HG03159 (cell line): ENCODE results near the gene EXOC3L2.
"Not testable (repeated sequence)": the region's sequence is repeated elsewhere in the genome, so short reads cannot be mapped to it uniquely, and the experiment has no call there.

Experiments used
- ATAC-seq: cut with Tn5 transposase; IDR thresholded peaks from one replicate; pipeline ENCODE4 v1.9.1; 2021; ENCODE audit warnings: mild to moderate bottlenecking, moderate library complexity; ENCODE audit not compliant: unreplicated experiment

The EXOC3L2 gene

DNA sequence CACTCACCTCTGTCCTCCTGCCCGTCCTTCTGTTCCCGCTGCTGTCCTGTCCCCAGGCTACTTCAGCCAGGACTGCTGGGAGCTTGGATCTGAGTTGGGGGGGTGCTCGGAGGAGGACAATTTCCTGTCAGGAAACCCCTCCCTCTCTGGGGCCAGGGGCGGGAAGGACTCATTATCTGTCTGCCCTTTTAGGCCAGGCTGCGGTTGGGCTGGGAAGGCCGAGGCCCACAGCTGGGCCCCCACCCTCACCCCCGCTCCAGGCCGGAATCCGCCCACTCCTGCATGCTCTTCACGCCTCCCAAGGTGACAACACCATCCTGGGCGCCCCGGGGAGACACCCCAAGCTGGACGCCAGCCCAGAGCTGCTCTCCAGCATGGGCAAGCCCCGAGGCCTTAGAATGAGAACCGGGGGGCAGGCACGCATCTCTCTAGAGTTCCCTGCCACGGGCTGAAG lies at the start of gene EXOC3L2:
TSS of gene EXOC3L2 (minus strand) at position 74 of the 454 bp plus-strand sequence. CDS start 6,362 bp downstream, outside the sequence.
- no peak for ATAC-seq

DNA sequence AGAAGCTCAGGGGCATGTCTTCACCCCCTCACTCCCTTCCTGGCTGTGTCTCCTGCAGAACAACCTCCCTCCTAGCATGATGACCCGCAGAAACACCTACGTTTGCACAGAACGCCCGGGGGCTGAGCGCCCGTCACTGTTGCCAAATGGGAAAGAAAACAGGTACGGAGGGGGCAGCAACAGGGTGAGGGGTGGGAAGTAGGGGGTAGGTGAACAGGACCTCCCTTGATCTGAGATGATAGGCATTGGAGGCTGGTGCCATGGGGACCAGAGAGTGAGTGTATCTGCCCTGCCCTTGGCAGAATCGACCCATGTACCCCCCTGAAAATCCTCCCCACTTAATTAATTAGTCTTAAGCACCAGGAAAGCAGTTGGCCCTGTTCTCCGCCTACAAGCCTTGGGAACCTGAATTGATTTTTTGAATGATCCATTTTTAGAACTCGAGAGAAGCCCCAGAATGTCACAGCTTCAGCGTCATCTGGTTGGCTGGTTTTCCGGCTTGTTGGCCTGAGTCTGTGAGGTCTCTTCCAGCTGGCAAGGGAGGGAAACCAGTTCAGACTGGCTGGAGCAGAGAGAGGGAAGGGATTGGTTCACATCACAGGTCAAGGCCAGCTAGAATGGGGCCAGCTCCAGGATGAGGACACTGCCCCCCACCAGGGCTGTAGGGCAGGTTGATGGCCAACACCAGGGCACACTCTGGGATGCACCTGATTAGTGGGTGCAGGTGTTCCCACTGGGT lies 49.3 kb upstream of the EXOC3L2 start:
- ATAC-seq = no peak

DNA sequence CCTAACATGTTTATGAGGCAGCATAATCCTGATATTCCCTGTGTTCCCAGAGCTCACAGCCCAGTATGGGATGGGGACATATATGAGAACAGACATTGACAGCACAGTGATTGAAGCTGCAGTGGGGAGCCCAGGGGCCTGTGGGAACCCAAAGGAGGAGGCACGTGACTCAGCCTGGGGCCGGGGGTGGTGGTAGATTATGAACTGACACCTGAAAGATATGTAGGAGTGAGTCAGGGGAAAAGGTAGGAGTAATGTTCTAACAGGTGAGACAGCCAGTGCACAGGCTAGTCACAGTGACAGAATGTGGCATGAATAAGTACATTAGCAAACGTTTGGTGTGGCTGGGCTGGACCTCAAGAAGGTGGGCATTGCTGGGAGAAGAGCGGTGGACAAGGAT lies 48.5 kb upstream of the EXOC3L2 start:
- ATAC-seq = no peak

DNA sequence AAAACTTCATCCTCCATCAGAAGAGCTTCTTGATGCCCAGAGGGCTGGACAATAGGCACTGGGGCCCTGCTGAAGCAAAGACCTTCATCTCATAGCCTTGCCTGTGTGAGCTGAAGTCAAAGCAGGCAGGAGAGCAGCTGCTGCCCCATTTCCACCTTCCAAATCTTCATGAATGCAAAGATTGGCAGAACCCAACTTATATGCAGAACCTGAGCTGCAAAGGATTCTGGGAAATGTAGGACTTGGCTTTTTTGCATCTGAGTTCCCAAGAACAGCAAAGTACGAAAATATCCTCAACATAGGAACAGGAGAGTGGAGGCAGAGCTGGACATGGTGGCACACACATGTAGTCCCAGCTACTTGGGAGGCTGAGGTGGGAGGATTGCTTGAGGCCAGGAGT lies 46.6 kb upstream of the EXOC3L2 start:
- no peak for ATAC-seq

- ATAC-seq = no peak
Measured at GRCh38 chr19:45290381-45290931, 45.2 kb upstream of the EXOC3L2 start.

DNA sequence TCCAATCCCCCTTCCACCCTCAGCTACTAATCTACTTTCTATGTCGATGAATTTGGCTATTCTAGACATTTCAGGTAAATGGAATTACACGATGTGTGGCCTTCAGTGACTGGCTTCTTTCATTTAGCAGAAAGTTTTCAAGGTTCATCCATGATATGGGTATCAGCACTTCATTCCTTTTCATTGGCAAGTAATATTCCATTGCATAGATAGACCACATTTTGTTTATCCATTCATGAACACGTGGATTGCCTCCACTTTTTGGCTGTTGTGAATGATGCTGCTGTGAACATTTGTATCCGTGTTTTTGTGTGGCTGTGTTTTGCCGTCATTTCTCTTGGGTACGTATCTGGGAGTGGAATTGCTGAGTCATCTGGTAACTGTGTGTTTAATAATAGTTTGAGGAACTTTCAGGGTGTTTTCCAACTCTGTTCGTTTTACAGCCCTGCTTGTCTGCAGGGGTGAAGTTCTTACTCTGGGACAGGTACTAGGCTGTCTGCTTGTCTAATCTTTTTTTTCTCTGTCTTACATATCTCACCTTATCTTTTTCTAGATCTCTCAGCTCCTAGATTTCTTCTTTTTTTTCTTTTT lies 38.3 kb upstream of the EXOC3L2 start:
- no peak for ATAC-seq

GRCh38 chr19:45280471-45280961 lies 35.3 kb upstream of the EXOC3L2 start:
- no peak for ATAC-seq

GRCh38 chr19:45279587-45280192 lies 34.5 kb upstream of the EXOC3L2 start:
- ATAC-seq = no peak

- ATAC-seq = no peak
Measured at GRCh38 chr19:45278087-45278486, 32.9 kb upstream of the EXOC3L2 start.

DNA sequence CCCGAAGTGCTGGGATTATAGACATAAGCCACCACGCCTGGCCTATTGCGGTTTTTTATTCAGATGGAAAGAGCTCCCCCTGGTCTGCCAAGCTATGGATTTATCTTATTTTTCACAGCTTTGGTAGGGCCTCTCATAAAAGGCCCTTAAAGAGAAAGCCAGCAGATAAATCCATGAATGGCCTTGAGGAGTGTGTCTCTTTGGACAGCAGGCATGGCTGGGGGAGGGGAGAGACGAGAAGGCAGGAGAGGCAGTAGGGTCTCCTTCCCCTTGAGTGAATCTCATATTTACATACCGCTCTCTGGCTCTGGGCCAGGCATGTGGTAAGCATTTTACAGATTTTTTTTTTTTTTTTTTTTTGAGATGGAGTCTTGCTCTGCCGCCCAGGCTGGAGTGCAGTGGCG lies 31.1 kb upstream of the EXOC3L2 start:
- ATAC-seq = no peak

GRCh38 chr19:45275370-45275971 lies 30.3 kb upstream of the EXOC3L2 start:
- no peak for ATAC-seq

GRCh38 chr19:45273521-45273855 lies 28.3 kb upstream of the EXOC3L2 start:
- ATAC-seq = no peak

DNA sequence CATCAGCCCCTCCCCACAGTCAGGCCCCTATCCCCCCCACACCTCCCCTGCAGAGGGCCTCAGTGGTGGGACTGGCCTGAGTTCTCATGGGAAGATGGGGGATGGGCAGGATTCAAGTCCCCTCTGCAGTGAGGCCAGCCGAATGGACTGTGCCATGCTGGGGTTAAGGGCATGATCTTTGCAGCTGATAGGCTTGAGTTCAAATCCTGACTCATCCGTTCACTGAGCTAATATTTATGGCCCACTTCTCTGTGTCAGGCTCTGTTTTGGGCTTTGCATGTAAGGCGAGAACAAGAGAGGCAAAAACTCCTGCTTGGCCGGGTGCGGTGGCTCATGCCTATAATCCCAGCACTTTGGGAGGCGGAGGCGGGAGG lies 26.5 kb upstream of the EXOC3L2 start:
- no peak for ATAC-seq

DNA sequence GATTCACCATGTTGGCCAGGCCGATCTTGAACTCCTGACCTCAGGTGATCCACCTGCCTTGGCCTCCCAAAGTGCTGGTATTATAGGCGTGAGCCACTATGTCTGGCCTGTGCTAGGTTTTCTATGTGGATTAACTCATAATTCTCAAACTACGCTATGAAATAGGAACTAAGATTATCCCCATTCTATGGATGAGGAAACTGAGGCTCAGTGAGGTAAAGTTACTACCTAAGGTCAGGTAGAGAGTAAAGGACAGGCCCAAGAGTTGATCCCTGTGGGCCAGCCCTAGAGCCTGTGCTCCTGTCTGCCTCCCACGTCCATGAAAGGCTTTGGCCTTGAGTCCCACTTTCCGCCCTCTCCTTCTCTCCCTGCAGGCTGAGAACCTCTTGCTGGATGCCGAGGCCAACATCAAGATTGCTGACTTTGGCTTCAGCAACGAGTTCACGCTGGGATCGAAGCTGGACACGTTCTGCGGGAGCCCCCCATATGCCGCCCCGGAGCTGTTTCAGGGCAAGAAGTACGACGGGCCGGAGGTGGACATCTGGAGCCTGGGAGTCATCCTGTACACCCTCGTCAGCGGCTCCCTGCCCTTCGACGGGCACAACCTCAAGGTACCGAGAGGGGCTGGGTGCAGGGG lies 26.0 kb upstream of the EXOC3L2 start:
- ATAC-seq = no peak

DNA sequence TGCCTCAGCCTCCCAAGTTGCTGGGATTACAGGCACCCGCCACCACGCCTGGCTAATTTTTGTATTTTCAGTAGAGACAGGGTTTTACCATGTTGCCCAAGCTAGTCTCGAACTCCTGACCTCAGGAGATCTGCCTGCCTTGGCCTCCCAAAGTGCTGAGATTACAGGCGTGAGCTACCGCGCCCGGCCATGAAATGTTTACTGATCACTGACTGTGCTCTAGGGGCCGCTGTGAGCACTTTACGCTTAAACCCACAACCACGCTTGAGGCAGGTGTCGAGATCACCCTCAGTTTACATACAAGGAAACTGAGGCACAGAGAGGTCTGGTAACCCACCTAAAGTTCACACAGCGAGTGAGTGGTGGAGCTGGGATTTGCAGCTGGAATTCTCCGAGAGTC lies 24.7 kb upstream of the EXOC3L2 start:
- ATAC-seq = not testable (repeated sequence)

- ATAC-seq = no peak
Measured at GRCh38 chr19:45267296-45267695, 22.1 kb upstream of the EXOC3L2 start.

DNA sequence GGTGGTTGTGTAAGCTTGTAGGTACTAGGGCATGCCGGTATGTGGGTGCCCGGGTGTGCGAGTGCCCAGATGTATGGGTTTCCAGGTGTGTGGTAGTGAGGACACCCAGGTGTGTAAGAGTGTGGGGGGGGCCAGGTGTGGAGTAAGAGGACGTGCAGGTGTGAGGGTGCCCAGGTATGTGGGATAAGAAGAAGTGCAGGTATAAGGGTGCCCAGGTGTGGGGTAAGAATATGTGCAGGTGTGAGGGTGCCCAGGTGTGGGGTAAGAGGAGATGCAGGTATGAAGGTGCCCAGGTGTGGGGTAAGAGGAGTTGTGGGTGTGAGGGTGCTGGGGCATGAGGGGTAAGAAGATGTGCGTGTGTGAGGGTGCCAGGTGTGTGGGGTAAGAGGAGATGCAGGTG lies 20.2 kb upstream of the EXOC3L2 start:
- no peak for ATAC-seq

GRCh38 chr19:45264781-45265317 lies 19.6 kb upstream of the EXOC3L2 start:
- no peak for ATAC-seq

GRCh38 chr19:45263013-45263412 lies 17.8 kb upstream of the EXOC3L2 start:
- no peak for ATAC-seq

- ATAC-seq = no peak
Measured at GRCh38 chr19:45262570-45262969, 17.4 kb upstream of the EXOC3L2 start.

- no peak for ATAC-seq
Measured at GRCh38 chr19:45258862-45259261, 13.7 kb upstream of the EXOC3L2 start.
